Measurements from ENCODE around the gene PRKCZ. TPM values are rescaled to one million over a fixed set of nuclear protein-coding genes. Genes with fewer than 3 reads are reported as not detected.
A peak's percentile ranks its signal among the peaks of the same experiment; 100 is the strongest.

Gene PRKCZ
- total RNA-seq, 2 experiments from 2014 or later = 6.8 to 7.0 TPM

GRCh38 chr1:2224170-2224584, 174.0 kb downstream of the PRKCZ start:
- Mint-ChIP-seq H3K36me3 (ENCODE audit: low read depth) (peaks cover 3% of the 10 kb centered on the region), H3K4me1 (ENCODE audit: low read depth) (no peaks in the 10 kb centered on the region), H3K27ac (no peak overlapping the region), H3K27me3 (ENCODE audit: low read depth) (no peaks in the 10 kb centered on the region), H3K9me3 (no peaks in the 10 kb centered on the region), H3K4me3 (no peak overlapping the region)
- CTCF ChIA-PET = interaction anchor here (1.2 kb wide), 1 partner anchor 15 kb away, joined by 3 read pairs; no protein-coding TSS in a partner anchor
- intact Hi-C loops (cut with micrococcal nuclease) = no loop called here
- no peak for DNase-seq

DNA sequence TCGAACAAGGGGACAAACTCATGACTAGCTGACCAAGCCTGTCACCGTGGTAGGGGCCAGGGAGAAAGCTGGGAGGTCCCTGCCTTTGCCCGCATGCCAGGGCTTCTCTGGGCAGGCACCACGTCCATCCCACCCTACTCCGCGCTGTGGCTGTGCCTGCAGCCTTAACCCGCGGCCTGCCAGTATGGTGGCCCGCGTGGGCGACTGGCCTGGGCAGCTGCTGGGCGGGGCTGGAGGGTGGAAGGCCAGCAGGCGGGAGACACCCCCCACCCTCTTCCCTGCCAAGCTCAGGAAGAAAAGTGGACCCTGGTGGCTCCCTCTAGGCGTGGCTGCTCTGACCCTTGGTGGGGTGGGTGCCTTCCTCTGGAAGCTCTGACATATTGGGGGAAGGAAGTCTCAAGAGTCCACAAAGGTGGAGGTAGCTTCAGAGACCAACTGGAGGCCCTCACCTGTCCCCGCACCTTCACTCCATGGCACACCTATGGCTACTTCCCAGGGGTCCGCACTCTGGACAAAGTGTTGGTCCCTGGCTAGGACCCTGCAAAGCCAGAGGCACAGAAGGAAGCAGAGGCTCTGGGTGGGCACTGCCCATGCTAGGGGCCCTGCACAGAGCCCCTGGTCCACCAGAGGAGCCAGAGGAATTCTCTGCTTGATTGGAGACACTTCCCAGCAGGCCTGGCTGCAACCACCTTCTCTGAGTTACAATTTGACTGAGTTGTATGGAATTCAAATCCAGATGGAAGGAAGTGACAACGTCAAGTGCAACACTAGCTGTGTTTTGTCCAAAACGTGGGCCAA, 174.6 kb downstream of the PRKCZ start:
- no peaks in the 10 kb centered on the region for H3K4me1 Mint-ChIP-seq (ENCODE audit: low read depth)
- CTCF ChIA-PET = interaction anchor here (0.7 to 1.2 kb wide), 2 partner anchors 14 to 168 kb away, joined by 3 read pairs; no protein-coding TSS in a partner anchor
- no peak overlapping the region for H3K4me3 Mint-ChIP-seq
- H3K27ac Mint-ChIP-seq = no peak overlapping the region
- no peak for DNase-seq
- H3K36me3 Mint-ChIP-seq (ENCODE audit: low read depth) = peaks cover 8% of the 10 kb centered on the region
- H3K9me3 Mint-ChIP-seq = no peaks in the 10 kb centered on the region
- H3K27me3 Mint-ChIP-seq (ENCODE audit: low read depth) = no peaks in the 10 kb centered on the region
- intact Hi-C loops (cut with micrococcal nuclease) = no loop called here

- no peaks in the 10 kb centered on the region for H3K9me3 Mint-ChIP-seq
- H3K27ac Mint-ChIP-seq = no peak overlapping the region
- peaks cover 18% of the 10 kb centered on the region for H3K36me3 Mint-ChIP-seq (ENCODE audit: low read depth)
- DNase-seq = no peak
- CTCF ChIA-PET = interaction anchor here (0.5 kb wide), 1 partner anchor 460 kb away, joined by 5 read pairs; no protein-coding TSS in a partner anchor
- no peaks in the 10 kb centered on the region for H3K4me1 Mint-ChIP-seq (ENCODE audit: low read depth)
- intact Hi-C loops (cut with micrococcal nuclease) = loop anchor here (2.0 kb wide), 1 partner anchor 14 kb away; no protein-coding TSS in a partner anchor
- H3K4me3 Mint-ChIP-seq = peak overlapping the region; percentile 60
- H3K27me3 Mint-ChIP-seq (ENCODE audit: low read depth) = no peaks in the 10 kb centered on the region
These were observed 176.5 kb downstream of the PRKCZ start for GRCh38 chr1:2226525-2227345.

DNA sequence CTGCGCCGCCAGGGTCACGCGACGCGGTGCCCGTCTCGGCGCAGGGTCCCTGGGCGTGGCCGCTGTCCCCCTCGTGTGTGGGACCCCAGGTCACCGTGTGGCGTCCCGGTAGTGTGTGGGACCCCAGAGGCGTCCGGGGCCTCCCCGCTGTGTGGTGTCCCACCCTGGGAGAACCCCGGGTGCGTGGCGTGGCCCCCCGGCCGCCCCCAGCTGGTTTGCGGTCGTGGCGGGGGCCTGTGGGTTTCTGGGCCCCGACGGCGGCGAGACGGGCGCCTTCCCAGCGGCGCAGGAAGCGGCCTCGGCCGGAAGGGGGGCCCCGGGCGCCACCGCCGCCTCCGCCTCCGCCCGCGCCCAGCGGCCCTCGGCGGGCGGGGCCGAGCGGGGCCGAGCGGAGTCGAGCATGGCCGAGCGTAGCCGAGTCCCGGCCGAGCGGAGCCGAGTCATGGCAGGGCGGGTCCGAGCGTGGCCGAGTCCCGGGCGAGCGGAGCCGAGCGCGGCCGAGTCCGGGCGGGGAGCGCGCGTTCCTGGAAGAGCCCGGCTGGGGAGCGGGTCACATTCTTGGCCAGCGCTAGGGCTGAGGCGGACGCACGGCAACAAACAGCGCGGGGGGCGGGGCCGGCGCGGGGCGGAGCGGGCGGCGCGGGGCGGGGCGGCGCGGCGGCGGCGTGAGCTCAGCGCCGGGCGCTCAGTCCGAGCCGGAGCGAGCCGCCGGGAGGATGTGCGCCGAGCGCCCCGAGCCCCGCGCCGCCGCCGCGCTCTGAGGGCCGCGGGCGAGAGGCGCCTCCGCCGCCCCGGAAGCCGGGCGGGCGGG, 177.3 kb downstream of the PRKCZ start:
- peak; percentile 95 for DNase-seq
- CTCF ChIA-PET = interaction anchor here (0.5 kb wide), 1 partner anchor 28 kb away, joined by 3 read pairs; no protein-coding TSS in a partner anchor
- Mint-ChIP-seq H3K27me3 (ENCODE audit: low read depth) (no peaks in the 10 kb centered on the region), H3K36me3 (ENCODE audit: low read depth) (peaks cover 18% of the 10 kb centered on the region), H3K27ac (no peak overlapping the region), H3K9me3 (no peaks in the 10 kb centered on the region), H3K4me1 (ENCODE audit: low read depth) (no peaks in the 10 kb centered on the region), H3K4me3 (peak overlapping the region; percentile 61)
- intact Hi-C loops (cut with micrococcal nuclease) = loop anchor here (2.0 kb wide), 1 partner anchor 15 kb away; no protein-coding TSS in a partner anchor

DNA sequence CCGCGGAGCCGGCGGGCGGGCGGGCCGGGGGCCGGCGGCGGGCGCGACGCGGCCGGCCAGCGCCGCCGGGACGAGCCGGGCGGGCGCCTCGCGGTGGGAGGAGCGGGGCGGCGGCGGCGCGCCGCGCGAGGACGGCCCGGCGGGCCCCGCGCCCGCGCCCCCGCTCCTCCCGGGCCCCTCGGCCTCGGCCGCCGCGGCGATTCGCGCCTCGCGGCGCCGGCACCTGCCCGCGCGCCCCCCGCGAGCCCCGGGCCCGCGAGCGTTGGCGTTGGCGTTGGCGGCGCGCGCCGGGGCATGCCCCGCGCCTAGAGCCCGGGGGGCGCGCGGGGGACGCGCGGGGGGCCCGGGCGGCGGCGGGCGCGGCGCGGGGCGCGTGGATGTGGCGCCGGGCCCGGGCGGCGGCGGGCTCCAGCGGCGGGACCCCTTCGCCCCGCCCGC, 178.0 kb downstream of the PRKCZ start, which contains the start of gene SKI:
SKI (plus strand) TSS at position 163 of the 438 bp plus-strand sequence. CDS start 448 bp downstream, outside the sequence.
- CTCF ChIA-PET = interaction anchor here (1.1 kb wide), 1 partner anchor 24 kb away, joined by 3 read pairs; no protein-coding TSS in a partner anchor

GRCh38 chr1:2228694-2229036, 178.5 kb downstream of the PRKCZ start:
- H3K36me3 Mint-ChIP-seq (ENCODE audit: low read depth) = peaks cover 19% of the 10 kb centered on the region
- no peaks in the 10 kb centered on the region for H3K9me3 Mint-ChIP-seq
- peak overlapping the region; percentile 98 for H3K4me3 Mint-ChIP-seq
- H3K27ac Mint-ChIP-seq = peak overlapping the region; percentile 84
- DNase-seq = peak; percentile 39
- CTCF ChIA-PET = interaction anchor here (1.1 kb wide), 1 partner anchor 24 kb away, joined by 3 read pairs; no protein-coding TSS in a partner anchor
- peaks cover 9% of the 10 kb centered on the region for H3K4me1 Mint-ChIP-seq (ENCODE audit: low read depth)
- intact Hi-C loops (cut with micrococcal nuclease) = no loop called here
- no peaks in the 10 kb centered on the region for H3K27me3 Mint-ChIP-seq (ENCODE audit: low read depth)

More for the DNA sequence above, 178.0 kb downstream of the PRKCZ start, which contains the start of gene SKI:
- no peaks in the 10 kb centered on the region for H3K27me3 Mint-ChIP-seq (ENCODE audit: low read depth)
- H3K27ac Mint-ChIP-seq = peak within 1 kb of the TSS; percentile 84
- no peaks in the 10 kb centered on the region for H3K9me3 Mint-ChIP-seq
- intact Hi-C loops (cut with micrococcal nuclease) = no loop called here
- peaks cover 4% of the 10 kb centered on the region for H3K4me1 Mint-ChIP-seq (ENCODE audit: low read depth)
- peak within 1 kb of the TSS; percentile 98 for H3K4me3 Mint-ChIP-seq
- H3K36me3 Mint-ChIP-seq (ENCODE audit: low read depth) = peaks cover 18% of the 10 kb centered on the region
- DNase-seq = no peak

DNA sequence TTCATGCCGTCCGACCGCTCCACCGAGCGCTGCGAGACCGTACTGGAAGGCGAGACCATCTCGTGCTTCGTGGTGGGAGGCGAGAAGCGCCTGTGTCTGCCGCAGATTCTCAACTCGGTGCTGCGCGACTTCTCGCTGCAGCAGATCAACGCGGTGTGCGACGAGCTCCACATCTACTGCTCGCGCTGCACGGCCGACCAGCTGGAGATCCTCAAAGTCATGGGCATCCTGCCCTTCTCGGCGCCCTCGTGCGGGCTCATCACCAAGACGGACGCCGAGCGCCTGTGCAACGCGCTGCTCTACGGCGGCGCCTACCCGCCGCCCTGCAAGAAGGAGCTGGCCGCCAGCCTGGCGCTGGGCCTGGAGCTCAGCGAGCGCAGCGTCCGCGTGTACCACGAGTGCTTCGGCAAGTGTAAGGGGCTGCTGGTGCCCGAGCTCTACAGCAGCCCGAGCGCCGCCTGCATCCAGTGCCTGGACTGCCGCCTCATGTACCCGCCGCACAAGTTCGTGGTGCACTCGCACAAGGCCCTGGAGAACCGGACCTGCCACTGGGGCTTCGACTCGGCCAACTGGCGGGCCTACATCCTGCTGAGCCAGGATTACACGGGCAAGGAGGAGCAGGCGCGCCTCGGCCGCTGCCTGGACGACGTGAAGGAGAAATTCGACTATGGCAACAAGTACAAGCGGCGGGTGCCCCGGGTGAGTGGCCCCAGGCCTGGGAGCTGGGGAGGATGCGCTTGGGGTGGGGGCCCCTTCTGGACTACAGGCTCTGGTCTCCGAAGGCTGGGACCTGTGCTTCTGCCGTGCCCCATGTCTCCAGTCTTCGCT, 179.0 kb downstream of the PRKCZ start:
- CTCF ChIA-PET = interaction anchor here (1.1 to 1.3 kb wide), 2 partner anchors 25 to 34 kb away, joined by 3 to 4 read pairs; partner anchors contain the start of gene FAAP20
- H3K36me3 Mint-ChIP-seq (ENCODE audit: low read depth) = peaks cover 20% of the 10 kb centered on the region
- intact Hi-C loops (cut with micrococcal nuclease) = no loop called here
- H3K27me3 Mint-ChIP-seq (ENCODE audit: low read depth) = no peaks in the 10 kb centered on the region
- DNase-seq = peak; percentile 65
- H3K27ac Mint-ChIP-seq = peak overlapping the region; percentile 84
- peak overlapping the region; percentile 98 for H3K4me3 Mint-ChIP-seq
- no peaks in the 10 kb centered on the region for H3K9me3 Mint-ChIP-seq
- H3K4me1 Mint-ChIP-seq (ENCODE audit: low read depth) = peaks cover 14% of the 10 kb centered on the region

DNA sequence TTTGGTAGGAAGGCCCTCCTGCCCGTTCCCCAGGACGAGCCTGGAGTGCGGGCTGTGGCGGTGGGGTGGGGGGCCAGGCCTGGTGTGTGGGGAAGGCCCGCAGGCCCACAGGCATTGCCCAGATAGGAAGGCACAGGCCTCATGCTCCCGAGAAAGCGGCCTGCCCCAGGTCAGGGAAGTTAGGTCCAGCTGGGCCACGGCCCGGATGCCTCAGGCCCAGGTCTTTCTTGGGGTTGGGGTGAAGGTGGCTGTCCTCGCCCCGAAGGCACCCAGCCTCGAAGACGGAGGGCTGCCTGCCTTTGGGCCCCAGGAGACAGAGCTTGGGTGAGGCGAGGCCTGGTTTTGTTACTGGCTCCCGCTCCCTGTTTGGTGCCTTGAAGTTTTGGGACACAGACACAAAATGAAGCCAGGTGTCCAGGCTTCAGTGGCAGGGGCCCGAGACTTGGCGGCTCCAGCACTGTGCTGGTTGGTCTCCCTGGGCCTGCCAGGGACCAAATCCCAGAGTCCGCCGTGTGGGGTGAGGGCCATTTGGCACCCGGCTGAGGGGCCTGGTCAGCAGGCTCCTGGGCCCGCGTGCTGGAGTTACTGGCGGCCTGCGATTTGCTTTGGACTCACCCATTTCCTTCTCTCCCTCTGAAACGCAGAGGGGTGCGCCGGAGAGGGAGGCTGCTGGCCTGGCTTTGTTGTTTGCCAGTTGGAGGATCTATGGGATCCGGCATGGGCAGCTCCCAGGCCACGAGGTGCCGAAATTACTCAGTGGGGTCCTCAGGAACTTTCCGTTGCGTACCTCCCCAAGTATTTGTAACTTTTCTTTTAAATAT, 179.9 kb downstream of the PRKCZ start:
- peaks cover 23% of the 10 kb centered on the region for H3K4me1 Mint-ChIP-seq (ENCODE audit: low read depth)
- peaks cover 23% of the 10 kb centered on the region for H3K36me3 Mint-ChIP-seq (ENCODE audit: low read depth)
- peak overlapping the region; percentile 84 for H3K27ac Mint-ChIP-seq
- no peaks in the 10 kb centered on the region for H3K27me3 Mint-ChIP-seq (ENCODE audit: low read depth)
- CTCF ChIA-PET = interaction anchor here (1.1 to 1.3 kb wide), 3 partner anchors 35 to 86 kb away, joined by 3 to 4 read pairs (median 4); partner anchors contain the start of gene FAAP20
- intact Hi-C loops (cut with micrococcal nuclease) = loop anchor here (2.0 kb wide), 2 partner anchors 25 to 317 kb away; no protein-coding TSS in a partner anchor
- no peak for DNase-seq
- peak overlapping the region; percentile 98 for H3K4me3 Mint-ChIP-seq
- no peaks in the 10 kb centered on the region for H3K9me3 Mint-ChIP-seq

DNA sequence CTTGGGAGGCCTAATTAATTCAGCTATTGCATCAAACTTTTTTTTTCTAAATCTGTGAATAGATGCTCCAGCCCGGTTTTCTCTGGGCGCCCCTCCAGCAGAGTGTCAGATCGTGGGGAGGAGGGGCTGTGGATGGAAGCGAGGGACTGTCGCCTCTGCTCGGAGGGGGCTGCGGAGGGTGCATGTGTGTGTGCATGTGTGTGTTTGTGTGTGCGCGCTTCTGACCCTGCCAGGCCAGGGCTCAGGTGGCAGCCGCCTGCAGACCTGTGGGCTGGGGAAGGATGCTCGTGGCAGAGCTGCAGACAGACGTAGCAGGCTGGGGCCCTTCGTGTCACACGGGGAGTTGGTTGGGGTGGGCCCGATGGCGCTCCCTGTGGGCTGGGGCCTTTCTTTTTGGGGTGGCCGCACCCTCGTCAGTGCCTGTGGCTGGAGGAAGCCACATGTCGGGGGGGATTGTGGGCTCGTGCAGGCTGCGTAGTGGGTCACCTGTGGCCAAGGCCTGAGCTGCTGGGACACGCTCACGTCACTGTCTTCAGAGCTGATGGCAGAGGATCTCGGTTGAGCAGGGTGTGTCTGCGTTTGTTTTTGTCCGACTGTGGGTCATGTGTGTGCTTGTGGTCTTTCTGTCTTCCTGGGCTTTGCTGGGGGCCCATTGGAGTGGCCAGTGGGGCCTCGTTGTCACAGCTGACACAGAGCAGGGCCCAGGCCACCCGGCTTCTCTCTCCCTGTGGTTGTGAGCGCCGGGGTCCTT, 180.7 kb downstream of the PRKCZ start:
- no peaks in the 10 kb centered on the region for H3K9me3 Mint-ChIP-seq
- intact Hi-C loops (cut with micrococcal nuclease) = loop anchor here (1.0 to 2.0 kb wide), 3 partner anchors 26 to 316 kb away; partner anchors contain the start of genes MORN1 and RER1
- peaks cover 25% of the 10 kb centered on the region for H3K36me3 Mint-ChIP-seq (ENCODE audit: low read depth)
- H3K4me3 Mint-ChIP-seq = peak overlapping the region; percentile 98
- peak; percentile 57 for DNase-seq
- CTCF ChIA-PET = interaction anchor here (1.0 to 1.3 kb wide), 4 partner anchors 36 to 85 kb away, joined by 3 to 4 read pairs (median 3); partner anchors contain the start of gene FAAP20
- peak overlapping the region; percentile 84 for H3K27ac Mint-ChIP-seq
- H3K4me1 Mint-ChIP-seq (ENCODE audit: low read depth) = peaks cover 32% of the 10 kb centered on the region
- H3K27me3 Mint-ChIP-seq (ENCODE audit: low read depth) = no peaks in the 10 kb centered on the region

Data from activated naive CD4-positive, alpha-beta T cell treated with anti-CD3 and anti-CD28 coated beads for 36 hours (primary cell).